ENCODE measurements around the gene TANGO6.

- TF ChIP-seq, protein P1, sequence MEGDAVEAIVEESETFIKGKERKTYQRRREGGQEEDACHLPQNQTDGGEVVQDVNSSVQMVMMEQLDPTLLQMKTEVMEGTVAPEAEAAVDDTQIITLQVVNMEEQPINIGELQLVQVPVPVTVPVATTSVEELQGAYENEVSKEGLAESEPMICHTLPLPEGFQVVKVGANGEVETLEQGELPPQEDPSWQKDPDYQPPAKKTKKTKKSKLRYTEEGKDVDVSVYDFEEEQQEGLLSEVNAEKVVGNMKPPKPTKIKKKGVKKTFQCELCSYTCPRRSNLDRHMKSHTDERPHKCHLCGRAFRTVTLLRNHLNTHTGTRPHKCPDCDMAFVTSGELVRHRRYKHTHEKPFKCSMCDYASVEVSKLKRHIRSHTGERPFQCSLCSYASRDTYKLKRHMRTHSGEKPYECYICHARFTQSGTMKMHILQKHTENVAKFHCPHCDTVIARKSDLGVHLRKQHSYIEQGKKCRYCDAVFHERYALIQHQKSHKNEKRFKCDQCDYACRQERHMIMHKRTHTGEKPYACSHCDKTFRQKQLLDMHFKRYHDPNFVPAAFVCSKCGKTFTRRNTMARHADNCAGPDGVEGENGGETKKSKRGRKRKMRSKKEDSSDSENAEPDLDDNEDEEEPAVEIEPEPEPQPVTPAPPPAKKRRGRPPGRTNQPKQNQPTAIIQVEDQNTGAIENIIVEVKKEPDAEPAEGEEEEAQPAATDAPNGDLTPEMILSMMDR (IDR thresholded peaks at IDR 0.05) = no peak
- no peak for TF ChIP-seq EZH2 (IDR thresholded peaks at IDR 0.05)
These were observed 149.2 kb downstream of the TANGO6 start for GRCh38 chr16:68992521-68992920.
